HepG2 (cell line): ENCODE data around the gene PLPP3. TPM values are rescaled to one million over a fixed set of nuclear protein-coding genes. Genes with fewer than 3 reads are reported as not detected.
A peak's percentile ranks its signal among the peaks of the same experiment; 100 is the strongest.

ENCODE experiments used
- FOXA1 ChIP-seq, 2 experiments: fragments of 450-650 bp in 1 of 2; sonication (generic) in 1 of 2; formaldehyde crosslinking in 1 of 2; IDR thresholded peaks; 2 replicates each; pipeline versions ENCODE4 v1.4.0 to v1.6.1; 2016 to 2020; ENCODE audit warnings: missing genetic modification reagents in 1 of 2
- HNF4A ChIP-seq: sonication (generic); formaldehyde crosslinking; IDR thresholded peaks from 2 replicates; pipeline ENCODE4 v1.4.0; 2020; ENCODE audit warnings: missing genetic modification reagents
- MXD4 ChIP-seq: IDR thresholded peaks from 2 replicates; pipeline ENCODE4 v1.6.1; 2016; ENCODE audit warnings: mild to moderate bottlenecking, missing biosample characterization, missing genetic modification reagents
- RAD21 ChIP-seq: fragments of 450-650 bp; formaldehyde crosslinking; IDR thresholded peaks from 2 replicates; pipeline ENCODE4 v1.5.0; 2020; ENCODE audit warnings: mild to moderate bottlenecking
- SALL1 ChIP-seq: sonication (generic); formaldehyde crosslinking; IDR thresholded peaks from 2 replicates; pipeline ENCODE4 v1.8.0; 2022; ENCODE audit warnings: mild to moderate bottlenecking, missing genetic modification reagents
- SRSF9 ChIP-seq: fragments of 200-400 bp; formaldehyde crosslinking; IDR thresholded peaks from 2 replicates; pipeline ENCODE4 v1.6.1; 2018; ENCODE audit warnings: borderline replicate concordance, mild to moderate bottlenecking, low read depth, low read length; ENCODE audit not compliant: insufficient read depth, poor library complexity, severe bottlenecking
- STAT5B ChIP-seq: sonication (generic); formaldehyde crosslinking; IDR thresholded peaks from 2 replicates; pipeline ENCODE4 v1.4.0; 2020; ENCODE audit warnings: missing genetic modification reagents
- polyA plus RNA-seq, 8 experiments: library from polyadenylated mRNA; depleted of rRNA in 3 of 8; stranded (reverse) in 7 of 8; unstranded in 1 of 8; fragments of >200 nt; fragmentation: Illumina TruSeq in 4 of 8; extraction: Trizol in 4 of 8; gene quantifications; 2 replicates each; pipeline versions ENCODE4 v1.2.1 to v1.2.3, GENCODE V29; 2011 to 2016; ENCODE audit warnings: low read depth in 4 of 8, missing spikeins in 1 of 8, mixed read lengths in 1 of 8; ENCODE audit not compliant: insufficient read depth in 1 of 8
- total RNA-seq, 5 experiments: library from RNA; depleted of rRNA; stranded (reverse); fragments of >200 nt; fragmentation: Illumina TruSeq; extraction: Trizol; gene quantifications; 2 replicates each; pipeline ENCODE4 v1.2.3, GENCODE V29; 2016; ENCODE audit warnings: low read depth in 1 of 5
- TF ChIP-seq, protein P1 (sequence below): sonication (generic); formaldehyde crosslinking; IDR thresholded peaks from 2 replicates; pipeline ENCODE4 v1.4.0; 2020; ENCODE audit warnings: missing genetic modification reagents, borderline replicate concordance
- TF ChIP-seq, protein P2 (sequence below): sonication (generic); formaldehyde crosslinking; IDR thresholded peaks from 2 replicates; pipeline ENCODE4 v1.4.0; 2020; ENCODE audit warnings: missing genetic modification reagents
- TF ChIP-seq, protein P3 (sequence below): sonication (generic); formaldehyde crosslinking; IDR thresholded peaks from 2 replicates; pipeline ENCODE4 v1.4.0; 2020; ENCODE audit warnings: missing genetic modification reagents

Gene PLPP3
- total and polyA plus RNA-seq, 2 of the 13 experiments (the other 11 are each of a cell fraction or from before 2014, with no cell fraction given), result 49.7 to 65.8 TPM

DNA sequence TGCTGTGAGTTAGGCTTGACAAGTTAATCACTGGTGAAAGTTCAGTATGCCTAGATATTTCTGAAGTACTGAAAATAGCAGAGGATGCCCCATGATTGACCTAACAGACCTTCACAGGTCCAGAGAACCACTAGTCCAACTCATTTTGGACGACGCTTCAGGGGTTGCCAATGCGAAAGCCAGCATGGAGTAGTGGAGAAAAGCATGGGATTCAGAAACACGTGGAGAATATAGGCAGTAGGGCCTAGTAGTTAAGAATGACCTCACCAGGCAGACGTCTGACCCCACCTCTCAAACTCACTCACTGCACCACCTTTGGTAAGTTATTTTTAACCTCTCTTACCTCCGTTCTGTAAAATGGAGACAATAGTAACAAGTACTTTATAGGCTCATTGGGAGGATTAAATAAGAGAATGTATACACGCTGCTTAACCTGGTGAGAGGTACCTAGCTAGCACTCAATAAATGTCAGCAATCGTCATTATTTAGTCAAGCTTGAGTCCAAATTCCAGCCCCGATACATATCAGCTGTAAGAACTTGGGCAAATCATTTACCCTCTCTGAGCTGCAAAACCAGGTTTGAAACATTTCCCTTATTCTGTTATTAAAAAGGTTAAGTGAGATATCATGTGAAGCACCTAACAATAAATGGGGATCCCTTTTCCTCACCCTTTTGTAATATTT lies 13.2 kb downstream of the PLPP3 start (continued):
- TF ChIP-seq, protein P1, sequence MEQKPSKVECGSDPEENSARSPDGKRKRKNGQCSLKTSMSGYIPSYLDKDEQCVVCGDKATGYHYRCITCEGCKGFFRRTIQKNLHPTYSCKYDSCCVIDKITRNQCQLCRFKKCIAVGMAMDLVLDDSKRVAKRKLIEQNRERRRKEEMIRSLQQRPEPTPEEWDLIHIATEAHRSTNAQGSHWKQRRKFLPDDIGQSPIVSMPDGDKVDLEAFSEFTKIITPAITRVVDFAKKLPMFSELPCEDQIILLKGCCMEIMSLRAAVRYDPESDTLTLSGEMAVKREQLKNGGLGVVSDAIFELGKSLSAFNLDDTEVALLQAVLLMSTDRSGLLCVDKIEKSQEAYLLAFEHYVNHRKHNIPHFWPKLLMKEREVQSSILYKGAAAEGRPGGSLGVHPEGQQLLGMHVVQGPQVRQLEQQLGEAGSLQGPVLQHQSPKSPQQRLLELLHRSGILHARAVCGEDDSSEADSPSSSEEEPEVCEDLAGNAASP (CRISPR knock-in tag), result 0 out of 2 replicates have a peak, but pooled peaks have one; percentile 7
- TF ChIP-seq FOXA1 (IDR thresholded peaks at IDR 0.05) (no peak), FOXA1 (CRISPR knock-in tag; IDR thresholded peaks at IDR 0.05) (0 out of 2 replicates have a peak, but pooled peaks have one; percentile 13), MXD4 (CRISPR knock-in tag) (0 out of 2 replicates have a peak, but pooled peaks have one; percentile 19), SRSF9 (no peak), HNF4A (CRISPR knock-in tag) (peak; percentile 87), RAD21 (0 out of 2 replicates have a peak, but pooled peaks have one; percentile 9), SALL1 (CRISPR knock-in tag) (peak; percentile 30; the same call in 1 of the 2 replicates), STAT5B (CRISPR knock-in tag) (no peak)
- TF ChIP-seq, protein P2, sequence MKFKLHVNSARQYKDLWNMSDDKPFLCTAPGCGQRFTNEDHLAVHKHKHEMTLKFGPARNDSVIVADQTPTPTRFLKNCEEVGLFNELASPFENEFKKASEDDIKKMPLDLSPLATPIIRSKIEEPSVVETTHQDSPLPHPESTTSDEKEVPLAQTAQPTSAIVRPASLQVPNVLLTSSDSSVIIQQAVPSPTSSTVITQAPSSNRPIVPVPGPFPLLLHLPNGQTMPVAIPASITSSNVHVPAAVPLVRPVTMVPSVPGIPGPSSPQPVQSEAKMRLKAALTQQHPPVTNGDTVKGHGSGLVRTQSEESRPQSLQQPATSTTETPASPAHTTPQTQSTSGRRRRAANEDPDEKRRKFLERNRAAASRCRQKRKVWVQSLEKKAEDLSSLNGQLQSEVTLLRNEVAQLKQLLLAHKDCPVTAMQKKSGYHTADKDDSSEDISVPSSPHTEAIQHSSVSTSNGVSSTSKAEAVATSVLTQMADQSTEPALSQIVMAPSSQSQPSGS (CRISPR knock-in tag), result peak; percentile 53; the same call in 1 of the 2 replicates
- TF ChIP-seq, protein P3, sequence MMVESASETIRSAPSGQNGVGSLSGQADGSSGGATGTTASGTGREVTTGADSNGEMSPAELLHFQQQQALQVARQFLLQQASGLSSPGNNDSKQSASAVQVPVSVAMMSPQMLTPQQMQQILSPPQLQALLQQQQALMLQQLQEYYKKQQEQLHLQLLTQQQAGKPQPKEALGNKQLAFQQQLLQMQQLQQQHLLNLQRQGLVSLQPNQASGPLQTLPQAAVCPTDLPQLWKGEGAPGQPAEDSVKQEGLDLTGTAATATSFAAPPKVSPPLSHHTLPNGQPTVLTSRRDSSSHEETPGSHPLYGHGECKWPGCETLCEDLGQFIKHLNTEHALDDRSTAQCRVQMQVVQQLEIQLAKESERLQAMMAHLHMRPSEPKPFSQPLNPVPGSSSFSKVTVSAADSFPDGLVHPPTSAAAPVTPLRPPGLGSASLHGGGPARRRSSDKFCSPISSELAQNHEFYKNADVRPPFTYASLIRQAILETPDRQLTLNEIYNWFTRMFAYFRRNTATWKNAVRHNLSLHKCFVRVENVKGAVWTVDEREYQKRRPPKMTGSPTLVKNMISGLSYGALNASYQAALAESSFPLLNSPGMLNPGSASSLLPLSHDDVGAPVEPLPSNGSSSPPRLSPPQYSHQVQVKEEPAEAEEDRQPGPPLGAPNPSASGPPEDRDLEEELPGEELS (CRISPR knock-in tag), result peak; percentile 25; the same call in 1 of the 2 replicates
